Activated gamma-delta T cell treated with anti-CD3 and anti-CD28 coated beads, Interleukin-2, amount 50 U/mL, for 16 hours (primary cell): ENCODE results near the gene GPR151.
"Not testable (repeated sequence)": the region's sequence is repeated elsewhere in the genome, so short reads cannot be mapped to it uniquely, and the experiment has no call there.

Experiments
- DNase-seq: peaks from one replicate; pipeline ENCODE4 v3.0.0-alpha.2; 2020; ENCODE audit warnings: low read depth

Gene GPR151

GRCh38 chr5:146516151-146516475, at the start of gene GPR151:
Gene GPR151, minus strand, starts transcription at chr5:146516190. Its CDS starts 77 bp downstream, at chr5:146516113.
- no peak for DNase-seq

- no peak for DNase-seq
Measured at GRCh38 chr5:146564007-146564762, 48.2 kb upstream of the GPR151 start.

GRCh38 chr5:146562461-146562860, 46.5 kb upstream of the GPR151 start:
- DNase-seq, result no peak

GRCh38 chr5:146561711-146562110, 45.7 kb upstream of the GPR151 start:
- DNase-seq, result no peak

- no peak for DNase-seq
Measured at GRCh38 chr5:146560205-146560812, 44.3 kb upstream of the GPR151 start.

- DNase-seq, result not testable (repeated sequence)
Measured at GRCh38 chr5:146556884-146557283, 40.9 kb upstream of the GPR151 start.

- no peak for DNase-seq
Measured at GRCh38 chr5:146553446-146553845, 37.5 kb upstream of the GPR151 start.

GRCh38 chr5:146549615-146550014, 33.6 kb upstream of the GPR151 start:
- no peak for DNase-seq

- no peak for DNase-seq
Measured at GRCh38 chr5:146548781-146549449, 32.9 kb upstream of the GPR151 start.

GRCh38 chr5:146544232-146544631, 28.2 kb upstream of the GPR151 start:
- no peak for DNase-seq

GRCh38 chr5:146541958-146542849, 26.2 kb upstream of the GPR151 start:
- DNase-seq, result peak; percentile 54

- no peak for DNase-seq
Measured at GRCh38 chr5:146540414-146540813, 24.4 kb upstream of the GPR151 start.

GRCh38 chr5:146539973-146540372, 24.0 kb upstream of the GPR151 start:
- no peak for DNase-seq

- DNase-seq, result no peak
Measured at GRCh38 chr5:146538432-146538831, 22.4 kb upstream of the GPR151 start.

GRCh38 chr5:146533882-146534281, 17.9 kb upstream of the GPR151 start:
- DNase-seq, result no peak

GRCh38 chr5:146533260-146533857, 17.4 kb upstream of the GPR151 start:
- peak; percentile 54 for DNase-seq

GRCh38 chr5:146529984-146530383, 14.0 kb upstream of the GPR151 start:
- no peak for DNase-seq

GRCh38 chr5:146528236-146528635, 12.2 kb upstream of the GPR151 start:
- no peak for DNase-seq

GRCh38 chr5:146527785-146528184, 11.8 kb upstream of the GPR151 start:
- DNase-seq, result no peak

GRCh38 chr5:146523698-146524097, 7.7 kb upstream of the GPR151 start:
- DNase-seq, result no peak

- DNase-seq, result no peak
Measured at GRCh38 chr5:146521403-146522106, 5.6 kb upstream of the GPR151 start.
